Muscle layer of colon (tissue), 2 donors: ENCODE measurements around the gene NAALADL1.

ENCODE experiments used
- H3K27ac ChIP-seq: one replicate; pipeline ENCODE4 v1.7.0; 2013; ENCODE audit warnings: low read depth, mild to moderate bottlenecking, low read length, moderate library complexity
- H3K27me3 ChIP-seq, 2 donors: one replicate each; pipeline ENCODE4 v1.7.0; 2013; ENCODE audit warnings: low read length in 2 of 2, mild to moderate bottlenecking in 2 of 2; ENCODE audit not compliant: insufficient read depth in 2 of 2, control insufficient read depth in 1 of 2
- H3K36me3 ChIP-seq: one replicate; pipeline ENCODE4 v1.7.0; 2013; ENCODE audit warnings: mild to moderate bottlenecking, low read length; ENCODE audit not compliant: insufficient read depth
- H3K4me1 ChIP-seq: one replicate; pipeline ENCODE4 v1.7.0; 2013; ENCODE audit warnings: mild to moderate bottlenecking, low read length; ENCODE audit not compliant: insufficient read depth
- H3K4me3 ChIP-seq, 2 donors: one replicate each; pipeline ENCODE4 v1.7.0; 2013; ENCODE audit warnings: low read length in 2 of 2, low read depth in 1 of 2, mild to moderate bottlenecking in 1 of 2, moderate library complexity in 1 of 2
- H3K9ac ChIP-seq: one replicate; pipeline ENCODE4 v1.7.0; 2013; ENCODE audit warnings: low read length
- H3K9me3 ChIP-seq: one replicate; pipeline ENCODE4 v1.7.0; 2013; ENCODE audit warnings: mild to moderate bottlenecking, low read length
- donor health status: abdominal sarcoma.
- donor health status: Adenocarcinoma of cecum.

Gene NAALADL1

GRCh38 chr11:65077451-65077850 lies 19.1 kb upstream of the NAALADL1 start:
- H3K27ac ChIP-seq: no peak overlapping the region
- no peaks in the 10 kb centered on the region for H3K4me1 ChIP-seq
- no peaks in the 10 kb centered on the region for H3K27me3 ChIP-seq
- no peaks in the 10 kb centered on the region for H3K36me3 ChIP-seq
- no peak overlapping the region for H3K9ac ChIP-seq
- no peaks in the 10 kb centered on the region for H3K9me3 ChIP-seq
- no peak overlapping the region for H3K4me3 ChIP-seq

GRCh38 chr11:65072631-65072966 lies 14.2 kb upstream of the NAALADL1 start:
- H3K4me3 ChIP-seq: no peak overlapping the region
- H3K36me3 ChIP-seq: no peaks in the 10 kb centered on the region
- no peaks in the 10 kb centered on the region for H3K9me3 ChIP-seq
- no peak overlapping the region for H3K27ac ChIP-seq
- H3K9ac ChIP-seq: no peak overlapping the region
- H3K4me1 ChIP-seq: no peaks in the 10 kb centered on the region
- no peaks in the 10 kb centered on the region for H3K27me3 ChIP-seq

GRCh38 chr11:65071907-65072630 lies 13.7 kb upstream of the NAALADL1 start:
- Histone ChIP-seq H3K27me3 (no peaks in the 10 kb centered on the region), H3K9me3 (no peaks in the 10 kb centered on the region), H3K36me3 (no peaks in the 10 kb centered on the region), H3K4me1 (no peaks in the 10 kb centered on the region), H3K27ac (no peak overlapping the region), H3K4me3 (no peak overlapping the region), H3K9ac (no peak overlapping the region)

- no peak overlapping the region for H3K9ac ChIP-seq
- H3K4me3 ChIP-seq: no peak overlapping the region
- no peaks in the 10 kb centered on the region for H3K9me3 ChIP-seq
- H3K36me3 ChIP-seq: no peaks in the 10 kb centered on the region
- no peaks in the 10 kb centered on the region for H3K27me3 ChIP-seq
- no peaks in the 10 kb centered on the region for H3K4me1 ChIP-seq
- no peak overlapping the region for H3K27ac ChIP-seq
Observed at GRCh38 chr11:65069217-65069616, 10.9 kb upstream of the NAALADL1 start.

GRCh38 chr11:65067446-65067845 lies 9.1 kb upstream of the NAALADL1 start:
- Histone ChIP-seq H3K4me3 (no peak overlapping the region), H3K4me1 (no peaks in the 10 kb centered on the region), H3K9me3 (no peaks in the 10 kb centered on the region), H3K36me3 (no peaks in the 10 kb centered on the region), H3K9ac (no peak overlapping the region), H3K27ac (no peak overlapping the region), H3K27me3 (no peaks in the 10 kb centered on the region)

GRCh38 chr11:65066805-65067291 lies 8.5 kb upstream of the NAALADL1 start:
- no peaks in the 10 kb centered on the region for H3K36me3 ChIP-seq
- no peaks in the 10 kb centered on the region for H3K9me3 ChIP-seq
- no peak overlapping the region for H3K9ac ChIP-seq
- no peaks in the 10 kb centered on the region for H3K4me1 ChIP-seq
- no peak overlapping the region for H3K4me3 ChIP-seq
- no peaks in the 10 kb centered on the region for H3K27me3 ChIP-seq
- no peak overlapping the region for H3K27ac ChIP-seq

- Histone ChIP-seq H3K4me3 (no peak overlapping the region), H3K27me3 (no peaks in the 10 kb centered on the region), H3K9me3 (no peaks in the 10 kb centered on the region), H3K36me3 (no peaks in the 10 kb centered on the region), H3K27ac (no peak overlapping the region), H3K4me1 (no peaks in the 10 kb centered on the region), H3K9ac (no peak overlapping the region)
Observed at GRCh38 chr11:65066315-65066714, 8.0 kb upstream of the NAALADL1 start.

GRCh38 chr11:65065851-65066250 lies 7.5 kb upstream of the NAALADL1 start:
- no peaks in the 10 kb centered on the region for H3K9me3 ChIP-seq
- H3K4me1 ChIP-seq: no peaks in the 10 kb centered on the region
- no peaks in the 10 kb centered on the region for H3K27me3 ChIP-seq
- no peak overlapping the region for H3K9ac ChIP-seq
- no peak overlapping the region for H3K27ac ChIP-seq
- H3K36me3 ChIP-seq: no peaks in the 10 kb centered on the region
- no peak overlapping the region for H3K4me3 ChIP-seq

GRCh38 chr11:65064847-65065240 lies 6.5 kb upstream of the NAALADL1 start:
- Histone ChIP-seq H3K27ac (no peak overlapping the region), H3K36me3 (no peaks in the 10 kb centered on the region), H3K4me1 (no peaks in the 10 kb centered on the region), H3K4me3 (no peak overlapping the region), H3K9ac (no peak overlapping the region), H3K27me3 (no peaks in the 10 kb centered on the region), H3K9me3 (no peaks in the 10 kb centered on the region)

- Histone ChIP-seq H3K27ac (no peak overlapping the region), H3K9ac (no peak overlapping the region), H3K36me3 (no peaks in the 10 kb centered on the region), H3K4me1 (no peaks in the 10 kb centered on the region), H3K9me3 (no peaks in the 10 kb centered on the region), H3K27me3 (no peaks in the 10 kb centered on the region), H3K4me3 (no peak overlapping the region)
Observed at GRCh38 chr11:65063532-65063931, 5.2 kb upstream of the NAALADL1 start.

- no peak overlapping the region for H3K4me3 ChIP-seq
- H3K27ac ChIP-seq: no peak overlapping the region
- H3K9ac ChIP-seq: no peak overlapping the region
- H3K4me1 ChIP-seq: no peaks in the 10 kb centered on the region
- H3K36me3 ChIP-seq: no peaks in the 10 kb centered on the region
- no peaks in the 10 kb centered on the region for H3K27me3 ChIP-seq
- H3K9me3 ChIP-seq: no peaks in the 10 kb centered on the region
Observed at GRCh38 chr11:65060913-65061408, 2.6 kb upstream of the NAALADL1 start.
